ENCODE measurements around the gene EEIG1. TPM values are rescaled to one million over a fixed set of nuclear protein-coding genes. Genes with fewer than 3 reads are reported as not detected.
A peak's percentile ranks its signal among the peaks of the same experiment; 100 is the strongest.

Gene EEIG1
- total and polyA plus RNA-seq, 9 of the 15 experiments (the other 6 are each of a cell fraction or from before 2014, with no cell fraction given) = 0.17 to 16.7 (median 3.6) TPM

GRCh38 chr9:127941062-127941960 is 39.5 kb downstream of the EEIG1 start (continued):
- no peak for TF ChIP-seq TGIF2 (CRISPR knock-in tag; IDR thresholded peaks at IDR 0.05)
- no peak for TF ChIP-seq ESRRA (IDR thresholded peaks at IDR 0.05; ENCODE audit: borderline replicate concordance, low read depth)
- no peak; the same call in none of the 2 replicates for TF ChIP-seq ZFX (CRISPR knock-in tag; IDR thresholded peaks at IDR 0.05)
- no peak for TF ChIP-seq ZNF398 (CRISPR knock-in tag; IDR thresholded peaks at IDR 0.05)
- no peak for TF ChIP-seq ZSCAN32 (CRISPR knock-in tag; IDR thresholded peaks at IDR 0.05)
- no peak for TF ChIP-seq LCOR (CRISPR knock-in tag; IDR thresholded peaks at IDR 0.05)
- no peak for TF ChIP-seq ZNF764 (CRISPR knock-in tag; IDR thresholded peaks at IDR 0.05; ENCODE audit: low read depth)
- no peak for TF ChIP-seq MYNN (IDR thresholded peaks at IDR 0.05)
- no peak for TF ChIP-seq MYNN (CRISPR knock-in tag; IDR thresholded peaks at IDR 0.05)
- no peak for TF ChIP-seq ZBTB9 (CRISPR knock-in tag; IDR thresholded peaks at IDR 0.05)
- no peak for TF ChIP-seq VEZF1 (CRISPR knock-in tag; IDR thresholded peaks at IDR 0.05)
- no peak for TF ChIP-seq NR4A1 (CRISPR knock-in tag; IDR thresholded peaks at IDR 0.05)
- TF ChIP-seq NR4A1 (tag; IDR thresholded peaks at IDR 0.05) = 0 out of 2 replicates have a peak, but pooled peaks have one; percentile 26
- TF ChIP-seq E2F6 (IDR thresholded peaks at IDR 0.05; ENCODE audit: borderline replicate concordance in 1 of 2, extremely low read depth in 1 of 2, insufficient read depth in 1 of 2, insufficient read length in 1 of 2, low read depth in 1 of 2, low read length in 1 of 2, poor library complexity in 1 of 2, severe bottlenecking in 1 of 2) = no peak
- TF ChIP-seq GABPA (tag; conservative IDR thresholded peaks at IDR 0.05; ENCODE audit: low read depth) = no peak
- 0 out of 2 replicates have a peak, but pooled peaks have one; percentile 34 for TF ChIP-seq DMBX1 (CRISPR knock-in tag; IDR thresholded peaks at IDR 0.05; ENCODE audit: borderline replicate concordance)
- peak; percentile 68 for TF ChIP-seq EGR1 (conservative IDR thresholded peaks at IDR 0.05)
- peak; percentile 15; the same call in 1 of the 2 replicates for TF ChIP-seq NFXL1 (CRISPR knock-in tag; IDR thresholded peaks at IDR 0.05)
- no peak for TF ChIP-seq CBX3 (IDR thresholded peaks at IDR 0.05; ENCODE audit: borderline replicate concordance in 1 of 2, low read length in 2 of 2)
- TF ChIP-seq STAT5A (IDR thresholded peaks at IDR 0.05; ENCODE audit: borderline replicate concordance, low read length) = no peak
- no peak for TF ChIP-seq SIN3B (IDR thresholded peaks at IDR 0.05; ENCODE audit: low read depth)

All from K562 (cell line).